Panc1 (cell line): ENCODE results near the gene IGFALS.

ENCODE experiments used
- POLR2AphosphoS5 ChIP-seq: IDR thresholded peaks from 2 replicates; pipeline ENCODE4 v1.6.1; 2012; ENCODE audit warnings: mild to moderate bottlenecking, low read depth, low read length, moderate library complexity
- SIN3A ChIP-seq: IDR thresholded peaks from 2 replicates; pipeline ENCODE4 v1.6.1; 2012; ENCODE audit warnings: low read depth, mild to moderate bottlenecking, low read length, moderate library complexity, borderline replicate concordance; ENCODE audit not compliant: insufficient read depth
- TCF7L2 ChIP-seq: IDR thresholded peaks from 2 replicates; pipeline ENCODE4 v1.6.1; 2011; ENCODE audit warnings: mild to moderate bottlenecking, low read depth, low read length, inconsistent platforms
- TF ChIP-seq, protein P1 (sequence below): fragments of 450-650 bp; IDR thresholded peaks from 2 replicates; pipeline ENCODE4 v1.5.1; 2017; ENCODE audit warnings: mild to moderate bottlenecking
- TF ChIP-seq, protein P2 (sequence below), 2 experiments: IDR thresholded peaks; 2 replicates each; pipeline ENCODE4 v1.6.1; 2011 to 2012; ENCODE audit warnings: low read depth in 2 of 2, control low read depth in 1 of 2, low read length in 1 of 2, mild to moderate bottlenecking in 1 of 2, moderate library complexity in 1 of 2; ENCODE audit not compliant: insufficient read depth in 1 of 2

DNA sequence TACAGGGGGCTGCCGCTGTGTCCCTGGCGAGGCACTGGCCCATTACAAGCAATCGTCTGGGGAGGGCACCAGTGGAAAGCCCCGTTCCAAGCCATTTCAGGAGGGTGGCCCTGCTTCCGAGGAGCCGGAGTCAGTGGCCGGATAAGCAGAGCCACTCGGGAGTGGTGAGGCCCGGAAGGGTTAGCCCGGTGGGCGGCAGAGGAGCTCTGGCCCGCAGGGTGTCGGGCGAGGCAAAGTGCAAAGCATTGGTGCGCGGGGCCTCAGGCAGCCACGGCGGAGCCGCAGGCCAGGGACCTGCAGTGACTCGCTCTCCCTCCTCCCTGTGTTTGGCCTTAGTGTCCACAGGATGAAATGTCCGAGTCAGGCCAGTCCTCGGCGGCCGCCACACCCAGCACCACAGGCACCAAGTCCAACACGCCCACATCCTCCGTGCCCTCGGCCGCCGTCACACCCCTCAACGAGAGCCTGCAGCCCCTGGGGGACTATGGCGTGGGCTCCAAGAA, 46.8 kb downstream of the IGFALS start:
- TF ChIP-seq, protein P1, sequence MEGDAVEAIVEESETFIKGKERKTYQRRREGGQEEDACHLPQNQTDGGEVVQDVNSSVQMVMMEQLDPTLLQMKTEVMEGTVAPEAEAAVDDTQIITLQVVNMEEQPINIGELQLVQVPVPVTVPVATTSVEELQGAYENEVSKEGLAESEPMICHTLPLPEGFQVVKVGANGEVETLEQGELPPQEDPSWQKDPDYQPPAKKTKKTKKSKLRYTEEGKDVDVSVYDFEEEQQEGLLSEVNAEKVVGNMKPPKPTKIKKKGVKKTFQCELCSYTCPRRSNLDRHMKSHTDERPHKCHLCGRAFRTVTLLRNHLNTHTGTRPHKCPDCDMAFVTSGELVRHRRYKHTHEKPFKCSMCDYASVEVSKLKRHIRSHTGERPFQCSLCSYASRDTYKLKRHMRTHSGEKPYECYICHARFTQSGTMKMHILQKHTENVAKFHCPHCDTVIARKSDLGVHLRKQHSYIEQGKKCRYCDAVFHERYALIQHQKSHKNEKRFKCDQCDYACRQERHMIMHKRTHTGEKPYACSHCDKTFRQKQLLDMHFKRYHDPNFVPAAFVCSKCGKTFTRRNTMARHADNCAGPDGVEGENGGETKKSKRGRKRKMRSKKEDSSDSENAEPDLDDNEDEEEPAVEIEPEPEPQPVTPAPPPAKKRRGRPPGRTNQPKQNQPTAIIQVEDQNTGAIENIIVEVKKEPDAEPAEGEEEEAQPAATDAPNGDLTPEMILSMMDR: no peak
- TF ChIP-seq POLR2AphosphoS5: no peak
- TF ChIP-seq SIN3A: no peak
- no peak for TF ChIP-seq TCF7L2
- TF ChIP-seq, protein P2, sequence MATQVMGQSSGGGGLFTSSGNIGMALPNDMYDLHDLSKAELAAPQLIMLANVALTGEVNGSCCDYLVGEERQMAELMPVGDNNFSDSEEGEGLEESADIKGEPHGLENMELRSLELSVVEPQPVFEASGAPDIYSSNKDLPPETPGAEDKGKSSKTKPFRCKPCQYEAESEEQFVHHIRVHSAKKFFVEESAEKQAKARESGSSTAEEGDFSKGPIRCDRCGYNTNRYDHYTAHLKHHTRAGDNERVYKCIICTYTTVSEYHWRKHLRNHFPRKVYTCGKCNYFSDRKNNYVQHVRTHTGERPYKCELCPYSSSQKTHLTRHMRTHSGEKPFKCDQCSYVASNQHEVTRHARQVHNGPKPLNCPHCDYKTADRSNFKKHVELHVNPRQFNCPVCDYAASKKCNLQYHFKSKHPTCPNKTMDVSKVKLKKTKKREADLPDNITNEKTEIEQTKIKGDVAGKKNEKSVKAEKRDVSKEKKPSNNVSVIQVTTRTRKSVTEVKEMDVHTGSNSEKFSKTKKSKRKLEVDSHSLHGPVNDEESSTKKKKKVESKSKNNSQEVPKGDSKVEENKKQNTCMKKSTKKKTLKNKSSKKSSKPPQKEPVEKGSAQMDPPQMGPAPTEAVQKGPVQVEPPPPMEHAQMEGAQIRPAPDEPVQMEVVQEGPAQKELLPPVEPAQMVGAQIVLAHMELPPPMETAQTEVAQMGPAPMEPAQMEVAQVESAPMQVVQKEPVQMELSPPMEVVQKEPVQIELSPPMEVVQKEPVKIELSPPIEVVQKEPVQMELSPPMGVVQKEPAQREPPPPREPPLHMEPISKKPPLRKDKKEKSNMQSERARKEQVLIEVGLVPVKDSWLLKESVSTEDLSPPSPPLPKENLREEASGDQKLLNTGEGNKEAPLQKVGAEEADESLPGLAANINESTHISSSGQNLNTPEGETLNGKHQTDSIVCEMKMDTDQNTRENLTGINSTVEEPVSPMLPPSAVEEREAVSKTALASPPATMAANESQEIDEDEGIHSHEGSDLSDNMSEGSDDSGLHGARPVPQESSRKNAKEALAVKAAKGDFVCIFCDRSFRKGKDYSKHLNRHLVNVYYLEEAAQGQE (IDR thresholded peaks at IDR 0.05; ENCODE audit: insufficient read depth in 1 of 2, low read depth in 2 of 2, low read length in 1 of 2): no peak
